ENCODE measurements around the gene RBPJL. TPM values are rescaled to one million over a fixed set of nuclear protein-coding genes. Genes with fewer than 3 reads are reported as not detected.

The RBPJL gene
- polyA plus RNA-seq, 2 of the 4 experiments (the other 2 are of a cell fraction), result not detected

GRCh38 chr20:45347936-45348778 is 41.5 kb downstream of the RBPJL start, which contains the start of gene SDC4 (continued):
- TF ChIP-seq RCOR1 (IDR thresholded peaks at IDR 0.05; ENCODE audit: low read depth, low read length), result no peak
- TF ChIP-seq FOSL2 (IDR thresholded peaks at IDR 0.05), result no peak
- no peak for TF ChIP-seq FOSL2 (CRISPR knock-in tag; IDR thresholded peaks at IDR 0.05)
- TF ChIP-seq PBX3 (IDR thresholded peaks at IDR 0.05), result no peak
- no peak for TF ChIP-seq REST (IDR thresholded peaks at IDR 0.05)
- TF ChIP-seq EHMT2 (IDR thresholded peaks at IDR 0.05; ENCODE audit: low read depth), result no peak
- no peak for TF ChIP-seq MAFK (IDR thresholded peaks at IDR 0.05; ENCODE audit: partially characterized antibody)
- no peak for TF ChIP-seq HEYL (CRISPR knock-in tag; IDR thresholded peaks at IDR 0.05)
- no peak for TF ChIP-seq FOSB (CRISPR knock-in tag; IDR thresholded peaks at IDR 0.05)
- no peak for TF ChIP-seq HOXA7 (CRISPR knock-in tag; IDR thresholded peaks at IDR 0.05)
- TF ChIP-seq TFCP2L1 (CRISPR knock-in tag; IDR thresholded peaks at IDR 0.05), result no peak
- peak; percentile 85 for TF ChIP-seq KDM1A (IDR thresholded peaks at IDR 0.05; ENCODE audit: low read depth)
- TF ChIP-seq PHF8 (IDR thresholded peaks at IDR 0.05; ENCODE audit: borderline replicate concordance, low read depth), result peak; percentile 94
- TF ChIP-seq HMGXB4 (CRISPR knock-in tag; IDR thresholded peaks at IDR 0.05; ENCODE audit: borderline replicate concordance), result no peak
- TF ChIP-seq EHF (CRISPR knock-in tag; IDR thresholded peaks at IDR 0.05), result no peak
- TF ChIP-seq CBX2 (IDR thresholded peaks at IDR 0.05; ENCODE audit: borderline replicate concordance, low read depth), result no peak
- TF ChIP-seq ZC3H11A (IDR thresholded peaks at IDR 0.05), result no peak
- TF ChIP-seq RARB (CRISPR knock-in tag; IDR thresholded peaks at IDR 0.05), result no peak
- TF ChIP-seq GATA3 (IDR thresholded peaks at IDR 0.05; ENCODE audit: borderline replicate concordance), result no peak
- peak; percentile 72; the same call in 1 of the 2 replicates for TF ChIP-seq CHD4 (IDR thresholded peaks at IDR 0.05; ENCODE audit: borderline replicate concordance)
- TF ChIP-seq SREBF2 (IDR thresholded peaks at IDR 0.05), result no peak
- 0 out of 2 replicates have a peak, but pooled peaks have one; percentile 62 for TF ChIP-seq HDAC2 (IDR thresholded peaks at IDR 0.05)
- TF ChIP-seq HES2 (IDR thresholded peaks at IDR 0.05), result no peak
- no peak for TF ChIP-seq HOXB5 (CRISPR knock-in tag; IDR thresholded peaks at IDR 0.05)
- TF ChIP-seq SMC3 (IDR thresholded peaks at IDR 0.05), result 0 out of 3 replicates have a peak, but pooled peaks have one; percentile 17
- TF ChIP-seq POLR2AphosphoS2 (conservative IDR thresholded peaks at IDR 0.05; ENCODE audit: low read length), result no peak
- peak; percentile 67 to 95; a peak in 4 of 5 replicates for TF ChIP-seq JUN (IDR thresholded peaks at IDR 0.05)
- no peak for TF ChIP-seq CEBPB (IDR thresholded peaks at IDR 0.05)
- no peak for TF ChIP-seq CBX8 (IDR thresholded peaks at IDR 0.05)
- TF ChIP-seq E2F6 (IDR thresholded peaks at IDR 0.05; ENCODE audit: borderline replicate concordance, low read depth), result no peak
- TF ChIP-seq RAD21 (conservative IDR thresholded peaks at IDR 0.05 in 1 of 2, IDR thresholded peaks at IDR 0.05 in 1 of 2), result no peak
- TF ChIP-seq ELK1 (IDR thresholded peaks at IDR 0.05; ENCODE audit: low read depth, low read length), result no peak
- no peak for TF ChIP-seq CTCF (IDR thresholded peaks at IDR 0.05)
